ENCODE results near the gene UBE2I.
"Not testable (repeated sequence)": the region's sequence is repeated elsewhere in the genome, so short reads cannot be mapped to it uniquely, and the experiment has no call there.

The UBE2I gene

GRCh38 chr16:1314399-1315068, 5.1 kb downstream of the UBE2I start:
- DNase-seq, result no peak

- no peak for DNase-seq
These were observed 5.9 kb downstream of the UBE2I start for GRCh38 chr16:1315081-1316032.

GRCh38 chr16:1316033-1316405, 6.6 kb downstream of the UBE2I start:
- no peak for DNase-seq

- no peak for DNase-seq
These were observed 8.2 kb downstream of the UBE2I start for GRCh38 chr16:1317479-1318267.

GRCh38 chr16:1318268-1318545, 8.8 kb downstream of the UBE2I start:
- no peak for DNase-seq

GRCh38 chr16:1319041-1319440, 9.6 kb downstream of the UBE2I start:
- no peak for DNase-seq

GRCh38 chr16:1320097-1320496, 10.7 kb downstream of the UBE2I start:
- DNase-seq, result no peak

- DNase-seq, result no peak
These were observed 11.3 kb downstream of the UBE2I start for GRCh38 chr16:1320658-1321240.

- no peak for DNase-seq
These were observed 13.0 kb downstream of the UBE2I start for GRCh38 chr16:1322407-1322806.

GRCh38 chr16:1323296-1324239, 14.1 kb downstream of the UBE2I start:
- no peak for DNase-seq

- no peak for DNase-seq
These were observed 14.9 kb downstream of the UBE2I start for GRCh38 chr16:1324286-1324826.

- no peak for DNase-seq
These were observed 15.8 kb downstream of the UBE2I start for GRCh38 chr16:1325261-1325660.

- DNase-seq, result no peak
These were observed 16.4 kb downstream of the UBE2I start for GRCh38 chr16:1325673-1326371.

GRCh38 chr16:1326391-1326790, 17.0 kb downstream of the UBE2I start:
- DNase-seq, result no peak

GRCh38 chr16:1326946-1327618, 17.6 kb downstream of the UBE2I start:
- DNase-seq, result no peak

- DNase-seq, result no peak
These were observed 18.1 kb downstream of the UBE2I start for GRCh38 chr16:1327619-1327947.

GRCh38 chr16:1328136-1328535, 18.7 kb downstream of the UBE2I start:
- not testable (repeated sequence) for DNase-seq

- DNase-seq, result not testable (repeated sequence)
These were observed 19.5 kb downstream of the UBE2I start for GRCh38 chr16:1328961-1329360.

- DNase-seq, result no peak
These were observed 21.0 kb downstream of the UBE2I start for GRCh38 chr16:1330260-1330914.
